ENCODE data around the gene RAB20.
"Not testable (repeated sequence)": the region's sequence is repeated elsewhere in the genome, so short reads cannot be mapped to it uniquely, and the experiment has no call there.

RAB20 gene

DNA sequence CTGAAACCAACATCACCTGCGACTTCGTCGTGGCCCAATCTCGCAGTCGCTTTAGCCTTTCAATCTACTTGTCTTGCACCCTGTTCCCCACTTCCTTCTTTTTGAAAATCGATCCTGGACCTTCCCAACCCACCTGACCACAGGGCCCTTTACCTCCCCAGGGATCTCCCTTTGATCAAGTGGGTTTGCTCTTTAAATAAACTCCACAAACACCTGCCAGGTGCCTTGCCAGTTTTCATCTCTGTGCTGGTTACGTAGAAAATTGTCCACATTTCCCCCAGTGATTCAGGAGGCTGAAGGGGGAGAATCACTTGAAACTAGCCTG, 14.5 kb upstream of the RAB20 start:
- Histone ChIP-seq H3K36me3 (no peaks in the 10 kb centered on the region), H3K9ac (no peak overlapping the region), H4K20me1 (no peaks in the 10 kb centered on the region), H3K27ac (no peak overlapping the region), H3K9me3 (no peaks in the 10 kb centered on the region), H3K4me1 (peaks cover 36% of the 10 kb centered on the region), H3K27me3 (0 out of 2 replicates have a peak, but pooled peaks cover 4% of the 10 kb centered on the region), H3K4me2 (peak overlapping the region; percentile 59), H3K4me3 (no peak overlapping the region)
- no peak for TF ChIP-seq Cebpa-rat (IDR thresholded peaks at IDR 0.05)

DNA sequence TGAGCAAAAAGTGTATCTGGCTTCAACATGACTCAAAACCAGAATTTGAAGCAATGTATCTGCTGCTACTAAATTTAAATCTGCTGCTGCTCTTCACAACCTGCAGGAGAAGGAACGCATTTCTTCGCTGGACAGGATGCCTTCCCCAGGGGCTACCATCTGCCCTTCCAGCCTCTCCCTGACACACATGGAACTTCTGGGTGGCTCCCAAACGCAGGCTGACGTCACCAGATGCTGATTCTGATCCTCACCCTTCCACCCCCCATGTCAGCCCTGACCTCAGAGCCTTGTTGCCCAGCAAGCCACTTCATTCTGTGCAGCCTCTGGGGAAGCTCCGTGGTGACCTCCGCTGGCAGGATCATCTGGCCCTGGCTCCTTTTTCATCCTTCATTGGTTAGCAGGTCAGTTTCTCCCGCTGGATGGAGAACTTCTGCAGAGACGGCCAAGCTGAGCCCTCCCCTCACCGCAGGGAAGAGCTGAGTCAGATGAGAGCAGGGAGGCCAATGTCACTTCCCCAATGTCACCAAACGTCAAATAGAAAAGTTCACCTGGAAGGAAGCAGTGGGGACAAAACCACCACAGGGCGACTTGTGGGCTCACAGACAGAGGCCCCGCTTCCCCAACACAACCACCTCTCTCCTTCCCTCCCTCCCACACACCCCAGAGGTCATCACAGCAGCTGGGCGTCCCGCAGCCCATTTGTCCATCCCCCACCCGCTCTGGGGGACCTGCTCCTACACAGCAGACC, 14.0 kb upstream of the RAB20 start:
- no peak for TF ChIP-seq Cebpa-rat (IDR thresholded peaks at IDR 0.05)
- Histone ChIP-seq H3K27me3 (0 out of 2 replicates have a peak, but pooled peaks cover 4% of the 10 kb centered on the region), H3K9me3 (no peaks in the 10 kb centered on the region), H3K36me3 (no peaks in the 10 kb centered on the region), H3K4me3 (no peak overlapping the region), H3K4me2 (peak overlapping the region; percentile 59), H3K27ac (no peak overlapping the region), H4K20me1 (no peaks in the 10 kb centered on the region), H3K4me1 (peaks cover 36% of the 10 kb centered on the region), H3K9ac (no peak overlapping the region)

- no peak for TF ChIP-seq Cebpa-rat (IDR thresholded peaks at IDR 0.05)
- Histone ChIP-seq H3K4me2 (no peak overlapping the region), H3K9me3 (no peaks in the 10 kb centered on the region), H3K4me1 (peaks cover 36% of the 10 kb centered on the region), H3K27me3 (0 out of 2 replicates have a peak, but pooled peaks cover 4% of the 10 kb centered on the region), H4K20me1 (no peaks in the 10 kb centered on the region), H3K4me3 (no peak overlapping the region), H3K27ac (no peak overlapping the region), H3K9ac (no peak overlapping the region), H3K36me3 (no peaks in the 10 kb centered on the region)
Observed at GRCh38 chr13:110574161-110574560, 12.6 kb upstream of the RAB20 start.

- H3K27ac ChIP-seq = no peak overlapping the region
- TF ChIP-seq Cebpa-rat (IDR thresholded peaks at IDR 0.05) = no peak
- no peak overlapping the region for H3K9ac ChIP-seq
- H3K36me3 ChIP-seq = no peaks in the 10 kb centered on the region
- no peaks in the 10 kb centered on the region for H3K9me3 ChIP-seq
- H3K27me3 ChIP-seq = 0 out of 2 replicates have a peak, but pooled peaks cover 4% of the 10 kb centered on the region
- H3K4me2 ChIP-seq = peak overlapping the region; percentile 78
- H3K4me1 ChIP-seq = peaks cover 36% of the 10 kb centered on the region
- no peak overlapping the region for H3K4me3 ChIP-seq
- no peaks in the 10 kb centered on the region for H4K20me1 ChIP-seq
Observed at GRCh38 chr13:110572778-110573118, 11.2 kb upstream of the RAB20 start.

DNA sequence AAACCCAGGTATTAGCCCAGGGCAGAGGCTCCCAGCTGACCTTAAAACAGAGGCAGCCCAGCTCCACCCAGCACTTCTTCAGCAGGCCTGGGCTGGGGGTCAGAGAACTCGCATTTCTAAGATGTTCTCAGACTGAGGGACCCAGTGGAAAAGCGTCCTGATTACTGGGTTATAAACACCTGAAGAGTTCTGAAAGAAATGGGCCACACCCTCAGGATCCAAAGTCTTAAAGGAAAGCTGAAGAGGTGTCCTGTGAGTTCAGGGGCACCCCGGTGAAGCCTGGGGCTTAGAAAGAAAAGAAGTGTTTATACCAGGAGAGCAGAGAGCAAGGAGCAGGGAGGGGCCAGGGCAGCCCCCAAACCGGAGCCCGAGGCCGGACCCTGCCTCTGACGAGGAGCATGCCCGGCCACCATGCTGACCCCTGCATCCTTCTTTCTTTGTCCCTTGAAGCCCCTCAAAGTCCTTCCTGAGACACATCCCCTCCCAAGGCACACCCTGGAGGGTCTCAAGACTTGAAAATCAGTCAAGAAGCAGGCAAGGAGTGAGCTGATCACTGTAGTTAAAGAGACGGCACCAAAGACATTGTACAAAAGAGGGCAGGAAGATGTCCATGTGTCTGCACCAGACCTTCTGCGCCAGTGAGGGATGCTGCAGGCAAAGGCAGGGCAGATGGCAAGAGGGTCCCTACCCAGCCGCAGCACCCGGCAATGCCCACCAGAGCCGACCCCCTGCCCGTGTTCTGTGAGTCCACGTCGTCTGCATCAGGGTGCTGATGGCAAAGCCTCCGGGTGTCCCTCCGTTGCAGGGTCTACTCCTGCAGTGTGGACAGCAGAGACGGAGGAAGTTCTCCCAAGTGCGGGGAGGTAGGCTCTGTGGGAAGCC, 10.6 kb upstream of the RAB20 start:
- H3K4me2 ChIP-seq = peak overlapping the region; percentile 78
- no peaks in the 10 kb centered on the region for H3K36me3 ChIP-seq
- TF ChIP-seq Cebpa-rat (IDR thresholded peaks at IDR 0.05) = no peak
- no peaks in the 10 kb centered on the region for H3K9me3 ChIP-seq
- H3K4me3 ChIP-seq = no peak overlapping the region
- no peak overlapping the region for H3K27ac ChIP-seq
- peaks cover 36% of the 10 kb centered on the region for H3K4me1 ChIP-seq
- 0 out of 2 replicates have a peak, but pooled peaks cover 4% of the 10 kb centered on the region for H3K27me3 ChIP-seq
- no peak overlapping the region for H3K9ac ChIP-seq
- no peaks in the 10 kb centered on the region for H4K20me1 ChIP-seq

DNA sequence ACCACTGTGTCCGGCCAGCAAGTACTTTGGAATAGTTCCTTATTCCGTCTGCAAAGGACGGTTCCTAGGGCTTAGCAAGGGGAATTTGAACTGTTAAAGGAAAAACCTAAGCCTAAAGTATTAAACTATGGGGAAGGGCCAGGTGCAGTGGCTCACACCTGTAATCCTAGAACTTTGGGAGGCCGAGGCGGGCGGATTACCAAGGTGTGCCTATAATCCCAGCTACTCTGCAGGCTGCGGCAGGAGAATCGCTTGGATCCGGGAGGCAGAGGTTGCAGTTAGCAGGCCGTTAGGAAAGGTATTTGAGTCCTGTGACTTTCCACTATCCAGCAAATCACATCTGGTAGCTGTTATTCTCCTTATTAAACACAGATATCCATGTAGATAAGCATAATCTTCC, 9.4 kb upstream of the RAB20 start:
- H4K20me1 ChIP-seq = no peaks in the 10 kb centered on the region
- no peak overlapping the region for H3K4me3 ChIP-seq
- no peak overlapping the region for H3K4me2 ChIP-seq
- peaks cover 30% of the 10 kb centered on the region for H3K4me1 ChIP-seq
- no peak for TF ChIP-seq Cebpa-rat (IDR thresholded peaks at IDR 0.05)
- H3K9me3 ChIP-seq = no peaks in the 10 kb centered on the region
- H3K9ac ChIP-seq = no peak overlapping the region
- H3K27ac ChIP-seq = no peak overlapping the region
- 0 out of 2 replicates have a peak, but pooled peaks cover under 1% of the 10 kb centered on the region for H3K27me3 ChIP-seq
- no peaks in the 10 kb centered on the region for H3K36me3 ChIP-seq

- H3K4me3 ChIP-seq, H3K9ac ChIP-seq, H3K4me2 ChIP-seq, H4K20me1 ChIP-seq, H3K27ac ChIP-seq, H3K36me3 ChIP-seq, H3K9me3 ChIP-seq, H3K27me3 ChIP-seq: not testable (repeated sequence)
- peaks cover 21% of the 10 kb centered on the region for H3K4me1 ChIP-seq
Observed at GRCh38 chr13:110569962-110570361, 8.4 kb upstream of the RAB20 start.

DNA sequence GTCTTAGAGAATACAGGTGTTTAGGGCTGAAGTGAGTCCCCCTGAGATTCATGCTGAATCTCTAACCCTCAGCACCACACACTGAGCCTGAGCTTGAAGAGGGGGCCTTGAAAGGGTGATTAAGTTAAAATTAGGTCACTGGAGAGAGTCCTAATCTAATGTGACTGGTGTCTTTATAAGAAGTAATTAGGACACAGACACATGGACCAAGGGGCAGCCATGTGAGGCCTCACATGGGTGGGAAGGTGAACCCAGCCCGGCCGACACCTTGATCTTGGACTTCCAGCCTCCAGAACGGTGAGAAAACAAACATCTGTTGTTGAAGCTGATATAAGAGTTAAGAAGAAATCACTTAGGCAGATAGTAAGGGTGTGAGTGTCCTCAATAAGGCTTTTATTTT, 7.1 kb upstream of the RAB20 start:
- H4K20me1 ChIP-seq = no peaks in the 10 kb centered on the region

DNA sequence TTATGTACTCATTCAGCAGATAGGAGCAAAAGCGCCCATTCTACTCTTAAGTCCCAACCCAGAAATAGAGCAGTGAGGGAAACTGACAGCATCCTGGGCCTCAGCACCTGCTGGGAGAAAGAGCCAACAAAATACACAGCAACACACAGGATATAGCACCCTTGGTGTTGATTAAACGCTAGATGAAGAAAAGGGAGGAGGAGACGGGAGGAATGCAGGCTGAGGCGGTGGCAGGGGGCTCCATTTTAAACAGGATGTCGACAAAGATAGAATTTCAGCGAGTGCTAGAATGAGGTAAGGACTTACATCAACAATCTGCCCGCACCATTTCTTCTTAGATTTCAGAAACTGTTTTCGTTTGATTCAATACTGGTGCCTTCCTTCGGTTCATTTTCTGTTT, 4.6 kb upstream of the RAB20 start:
- no peaks in the 10 kb centered on the region for H4K20me1 ChIP-seq
- H3K4me2 ChIP-seq = no peak overlapping the region
- no peak overlapping the region for H3K27ac ChIP-seq
- no peaks in the 10 kb centered on the region for H3K36me3 ChIP-seq
- no peaks in the 10 kb centered on the region for H3K9me3 ChIP-seq
- H3K9ac ChIP-seq = no peak overlapping the region
- TF ChIP-seq Cebpa-rat (IDR thresholded peaks at IDR 0.05) = no peak
- H3K4me1 ChIP-seq = peaks cover 20% of the 10 kb centered on the region
- H3K4me3 ChIP-seq = no peak overlapping the region
- no peaks in the 10 kb centered on the region for H3K27me3 ChIP-seq

More for the DNA sequence above, 7.1 kb upstream of the RAB20 start:
- Histone ChIP-seq H3K4me3 (no peak overlapping the region), H3K27ac (no peak overlapping the region), H3K4me1 (peaks cover 19% of the 10 kb centered on the region), H3K9ac (no peak overlapping the region), H3K4me2 (no peak overlapping the region), H3K27me3 (no peaks in the 10 kb centered on the region), H3K36me3 (no peaks in the 10 kb centered on the region), H3K9me3 (no peaks in the 10 kb centered on the region)
- TF ChIP-seq Cebpa-rat (IDR thresholded peaks at IDR 0.05) = no peak

- H3K36me3 ChIP-seq = no peaks in the 10 kb centered on the region
- H3K9me3 ChIP-seq = no peaks in the 10 kb centered on the region
- peaks cover 26% of the 10 kb centered on the region for H3K4me1 ChIP-seq
- no peak overlapping the region for H3K4me2 ChIP-seq
- H4K20me1 ChIP-seq = peaks cover under 1% of the 10 kb centered on the region; the same call in 1 of the 2 replicates
- no peak overlapping the region for H3K9ac ChIP-seq
- H3K27me3 ChIP-seq = no peaks in the 10 kb centered on the region
- H3K27ac ChIP-seq = no peak overlapping the region
- H3K4me3 ChIP-seq = no peak overlapping the region
- no peak for TF ChIP-seq Cebpa-rat (IDR thresholded peaks at IDR 0.05)
Observed at GRCh38 chr13:110565296-110565695, 3.8 kb upstream of the RAB20 start.

Measured in BLaER1 (cell line).